NCI-H187 treated with DMSO at 0.1 percent for 48 hours (cell line): ENCODE results near the gene SEPTIN5.

Experiments used
- DNase-seq: peaks from one replicate; lab custom pipeline; 2025; lab: John Stamatoyannopoulos, UW

SEPTIN5 gene

GRCh38 chr22:19749876-19750275 is 35.6 kb downstream of the SEPTIN5 start:
- DNase-seq: no peak

- DNase-seq: no peak
Observed at GRCh38 chr22:19750507-19751490, 36.5 kb downstream of the SEPTIN5 start.

GRCh38 chr22:19751497-19752245 is 37.4 kb downstream of the SEPTIN5 start:
- no peak for DNase-seq

- DNase-seq: no peak
Observed at GRCh38 chr22:19753090-19753842, 39.0 kb downstream of the SEPTIN5 start.

GRCh38 chr22:19753996-19754700 is 39.8 kb downstream of the SEPTIN5 start:
- no peak for DNase-seq

- DNase-seq: no peak
Observed at GRCh38 chr22:19754701-19755144, 40.4 kb downstream of the SEPTIN5 start.

GRCh38 chr22:19755145-19755710 is 40.9 kb downstream of the SEPTIN5 start:
- DNase-seq: no peak

GRCh38 chr22:19755722-19756287 is 41.5 kb downstream of the SEPTIN5 start:
- DNase-seq: no peak

- no peak for DNase-seq
Observed at GRCh38 chr22:19756288-19757128, 42.2 kb downstream of the SEPTIN5 start.

GRCh38 chr22:19757140-19757984 is 43.1 kb downstream of the SEPTIN5 start:
- DNase-seq: no peak

GRCh38 chr22:19757985-19758895 is 43.9 kb downstream of the SEPTIN5 start:
- no peak for DNase-seq

- no peak for DNase-seq
Observed at GRCh38 chr22:19758896-19759426, 44.7 kb downstream of the SEPTIN5 start.

- no peak for DNase-seq
Observed at GRCh38 chr22:19759427-19760057, 45.2 kb downstream of the SEPTIN5 start.

GRCh38 chr22:19760058-19760950 is 46.0 kb downstream of the SEPTIN5 start, which contains the start of gene TBX1:
TBX1 (plus strand) TSS chr22:19760778; CDS start chr22:19760844, 66 bp downstream.
- DNase-seq: no peak

- no peak for DNase-seq
Observed at GRCh38 chr22:19760951-19761724, 46.8 kb downstream of the SEPTIN5 start.
